Retina (tissue), 1 donor: ENCODE results near the gene ALDH1A3.

Experiments used
- DNase-seq: peaks from one replicate; pipeline ENCODE4 v3.0.0-alpha.2; 2016

The ALDH1A3 gene

GRCh38 chr15:100859970-100860828 lies 19.4 kb upstream of the ALDH1A3 start:
- no peak for DNase-seq

- DNase-seq: no peak
Observed at GRCh38 chr15:100860829-100861510, 18.7 kb upstream of the ALDH1A3 start.

GRCh38 chr15:100861511-100861991 lies 18.1 kb upstream of the ALDH1A3 start:
- DNase-seq: peak; percentile 91

- DNase-seq: no peak
Observed at GRCh38 chr15:100862162-100862561, 17.5 kb upstream of the ALDH1A3 start.

- DNase-seq: no peak
Observed at GRCh38 chr15:100863075-100863795, 16.4 kb upstream of the ALDH1A3 start.

GRCh38 chr15:100863796-100864267 lies 15.8 kb upstream of the ALDH1A3 start:
- no peak for DNase-seq

- DNase-seq: no peak
Observed at GRCh38 chr15:100866386-100867330, 13.0 kb upstream of the ALDH1A3 start.

GRCh38 chr15:100867433-100867832 lies 12.2 kb upstream of the ALDH1A3 start:
- DNase-seq: peak; percentile 37

GRCh38 chr15:100869151-100869999 lies 10.3 kb upstream of the ALDH1A3 start:
- no peak for DNase-seq

- no peak for DNase-seq
Observed at GRCh38 chr15:100873029-100873677, 6.5 kb upstream of the ALDH1A3 start.

GRCh38 chr15:100875495-100875894 lies 4.1 kb upstream of the ALDH1A3 start:
- DNase-seq: no peak

- DNase-seq: no peak
Observed at GRCh38 chr15:100875976-100876375, 3.7 kb upstream of the ALDH1A3 start.

- no peak for DNase-seq
Observed at GRCh38 chr15:100877551-100877950, 2.1 kb upstream of the ALDH1A3 start.

- DNase-seq: no peak
Observed at GRCh38 chr15:100878130-100878529, 1.5 kb upstream of the ALDH1A3 start.

GRCh38 chr15:100878648-100879047 lies 983 bp upstream of the ALDH1A3 start:
- DNase-seq: no peak

GRCh38 chr15:100879061-100879463 lies 569 bp upstream of the ALDH1A3 start:
- no peak for DNase-seq

- peak; percentile 77 for DNase-seq
Observed at GRCh38 chr15:100880139-100880896, 687 bp downstream of the ALDH1A3 start.

GRCh38 chr15:100880897-100881242 lies 1.2 kb downstream of the ALDH1A3 start:
- no peak for DNase-seq

- no peak for DNase-seq
Observed at GRCh38 chr15:100881573-100882336, 2.1 kb downstream of the ALDH1A3 start.
